ENCODE measurements around the gene IFRD2. TPM values are rescaled to one million over a fixed set of nuclear protein-coding genes. Genes with fewer than 3 reads are reported as not detected.

Gene IFRD2
- total and polyA plus RNA-seq, 2 of the 13 experiments (the other 11 are each of a cell fraction or from before 2014, with no cell fraction given): 32.8 to 96.1 TPM

DNA sequence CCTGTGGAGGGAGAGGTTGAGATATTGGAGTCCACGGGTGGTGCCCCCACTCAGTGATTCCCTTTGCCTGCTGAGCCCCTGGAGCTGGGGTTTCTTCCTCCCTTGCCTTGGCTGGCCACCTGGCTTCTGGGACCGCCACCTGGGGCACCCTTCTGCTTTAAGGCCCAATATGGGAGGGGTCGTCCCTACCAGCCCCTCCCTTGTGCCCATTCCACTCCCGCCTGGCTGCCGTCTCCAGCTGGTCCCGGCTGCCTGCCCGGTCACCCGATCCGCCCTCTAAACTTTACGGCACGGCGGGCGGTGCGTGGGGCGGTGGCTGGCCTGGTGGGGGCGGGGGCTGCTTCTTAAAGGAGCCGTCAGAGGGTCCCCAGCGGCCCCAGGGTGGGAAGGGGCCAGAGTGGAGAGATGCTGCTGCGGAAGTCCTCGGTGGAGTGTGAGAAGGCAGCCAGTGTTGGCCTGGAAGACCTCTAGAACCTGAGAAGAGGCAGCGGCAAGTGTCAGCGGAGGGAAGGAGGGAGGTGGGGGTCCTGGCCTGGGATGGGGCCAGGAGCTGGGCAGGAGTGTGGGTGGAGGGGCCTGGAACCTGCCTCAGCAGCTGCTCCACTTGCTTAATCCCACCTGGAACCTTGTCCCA, 24.8 kb downstream of the IFRD2 start (continued):
- TF ChIP-seq ZNF687 (CRISPR knock-in tag; IDR thresholded peaks at IDR 0.05) (peak; percentile 30; the same call in 1 of the 2 replicates), ZNF724P (CRISPR knock-in tag; IDR thresholded peaks at IDR 0.05; ENCODE audit: borderline replicate concordance) (no peak), ELF4 (CRISPR knock-in tag; IDR thresholded peaks at IDR 0.05; ENCODE audit: borderline replicate concordance) (no peak), ZNF619 (CRISPR knock-in tag; IDR thresholded peaks at IDR 0.05) (no peak), MZF1 (CRISPR knock-in tag; IDR thresholded peaks at IDR 0.05; ENCODE audit: borderline replicate concordance) (no peak), NCOA5 (CRISPR knock-in tag; IDR thresholded peaks at IDR 0.05) (no peak), TCF12 (IDR thresholded peaks at IDR 0.05) (no peak), TCF12 (CRISPR knock-in tag; IDR thresholded peaks at IDR 0.05) (no peak)
- TF ChIP-seq, protein P1, sequence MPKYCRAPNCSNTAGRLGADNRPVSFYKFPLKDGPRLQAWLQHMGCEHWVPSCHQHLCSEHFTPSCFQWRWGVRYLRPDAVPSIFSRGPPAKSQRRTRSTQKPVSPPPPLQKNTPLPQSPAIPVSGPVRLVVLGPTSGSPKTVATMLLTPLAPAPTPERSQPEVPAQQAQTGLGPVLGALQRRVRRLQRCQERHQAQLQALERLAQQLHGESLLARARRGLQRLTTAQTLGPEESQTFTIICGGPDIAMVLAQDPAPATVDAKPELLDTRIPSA (CRISPR knock-in tag; IDR thresholded peaks at IDR 0.05; ENCODE audit: borderline replicate concordance): no peak
- TF ChIP-seq, protein P2, sequence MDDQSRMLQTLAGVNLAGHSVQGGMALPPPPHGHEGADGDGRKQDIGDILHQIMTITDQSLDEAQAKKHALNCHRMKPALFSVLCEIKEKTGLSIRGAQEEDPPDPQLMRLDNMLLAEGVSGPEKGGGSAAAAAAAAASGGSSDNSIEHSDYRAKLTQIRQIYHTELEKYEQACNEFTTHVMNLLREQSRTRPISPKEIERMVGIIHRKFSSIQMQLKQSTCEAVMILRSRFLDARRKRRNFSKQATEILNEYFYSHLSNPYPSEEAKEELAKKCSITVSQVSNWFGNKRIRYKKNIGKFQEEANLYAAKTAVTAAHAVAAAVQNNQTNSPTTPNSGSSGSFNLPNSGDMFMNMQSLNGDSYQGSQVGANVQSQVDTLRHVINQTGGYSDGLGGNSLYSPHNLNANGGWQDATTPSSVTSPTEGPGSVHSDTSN (CRISPR knock-in tag; IDR thresholded peaks at IDR 0.05; ENCODE audit: borderline replicate concordance): no peak
- TF ChIP-seq, protein P3, sequence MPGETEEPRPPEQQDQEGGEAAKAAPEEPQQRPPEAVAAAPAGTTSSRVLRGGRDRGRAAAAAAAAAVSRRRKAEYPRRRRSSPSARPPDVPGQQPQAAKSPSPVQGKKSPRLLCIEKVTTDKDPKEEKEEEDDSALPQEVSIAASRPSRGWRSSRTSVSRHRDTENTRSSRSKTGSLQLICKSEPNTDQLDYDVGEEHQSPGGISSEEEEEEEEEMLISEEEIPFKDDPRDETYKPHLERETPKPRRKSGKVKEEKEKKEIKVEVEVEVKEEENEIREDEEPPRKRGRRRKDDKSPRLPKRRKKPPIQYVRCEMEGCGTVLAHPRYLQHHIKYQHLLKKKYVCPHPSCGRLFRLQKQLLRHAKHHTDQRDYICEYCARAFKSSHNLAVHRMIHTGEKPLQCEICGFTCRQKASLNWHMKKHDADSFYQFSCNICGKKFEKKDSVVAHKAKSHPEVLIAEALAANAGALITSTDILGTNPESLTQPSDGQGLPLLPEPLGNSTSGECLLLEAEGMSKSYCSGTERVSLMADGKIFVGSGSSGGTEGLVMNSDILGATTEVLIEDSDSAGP (CRISPR knock-in tag; IDR thresholded peaks at IDR 0.05; ENCODE audit: borderline replicate concordance): peak; percentile 98
- TF ChIP-seq, protein P4, sequence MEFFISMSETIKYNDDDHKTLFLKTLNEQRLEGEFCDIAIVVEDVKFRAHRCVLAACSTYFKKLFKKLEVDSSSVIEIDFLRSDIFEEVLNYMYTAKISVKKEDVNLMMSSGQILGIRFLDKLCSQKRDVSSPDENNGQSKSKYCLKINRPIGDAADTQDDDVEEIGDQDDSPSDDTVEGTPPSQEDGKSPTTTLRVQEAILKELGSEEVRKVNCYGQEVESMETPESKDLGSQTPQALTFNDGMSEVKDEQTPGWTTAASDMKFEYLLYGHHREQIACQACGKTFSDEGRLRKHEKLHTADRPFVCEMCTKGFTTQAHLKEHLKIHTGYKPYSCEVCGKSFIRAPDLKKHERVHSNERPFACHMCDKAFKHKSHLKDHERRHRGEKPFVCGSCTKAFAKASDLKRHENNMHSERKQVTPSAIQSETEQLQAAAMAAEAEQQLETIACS (CRISPR knock-in tag; IDR thresholded peaks at IDR 0.05): no peak
- TF ChIP-seq, protein P5, sequence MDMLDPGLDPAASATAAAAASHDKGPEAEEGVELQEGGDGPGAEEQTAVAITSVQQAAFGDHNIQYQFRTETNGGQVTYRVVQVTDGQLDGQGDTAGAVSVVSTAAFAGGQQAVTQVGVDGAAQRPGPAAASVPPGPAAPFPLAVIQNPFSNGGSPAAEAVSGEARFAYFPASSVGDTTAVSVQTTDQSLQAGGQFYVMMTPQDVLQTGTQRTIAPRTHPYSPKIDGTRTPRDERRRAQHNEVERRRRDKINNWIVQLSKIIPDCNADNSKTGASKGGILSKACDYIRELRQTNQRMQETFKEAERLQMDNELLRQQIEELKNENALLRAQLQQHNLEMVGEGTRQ (IDR thresholded peaks at IDR 0.05; ENCODE audit: low read depth, low read length): no peak
- TF ChIP-seq, protein P5 (CRISPR knock-in tag; IDR thresholded peaks at IDR 0.05; ENCODE audit: borderline replicate concordance): no peak

Data from HepG2 (cell line).